PC-3 (cell line): ENCODE measurements around the gene ACTN1.

ENCODE experiments used
- CTCF ChIP-seq: fragments of 300-600 bp; sonication (generic); conservative IDR thresholded peaks from 2 replicates; pipeline ENCODE4 v1.5.1; 2017; ENCODE audit warnings: antibody characterized with exemption, low read depth, mild to moderate bottlenecking, low read length
- EZH2phosphoT487 ChIP-seq: fragments of 300-600 bp; sonication (generic); IDR thresholded peaks from 2 replicates; pipeline ENCODE4 v1.6.1; 2018; ENCODE audit warnings: mild to moderate bottlenecking, antibody characterized with exemption, low read length, borderline replicate concordance

GRCh38 chr14:68979021-68979721, at the start of gene ACTN1:
- TF ChIP-seq CTCF (no peak), EZH2phosphoT487 (no peak)
